K562 (cell line): ENCODE data around the gene EFCAB10. TPM values are rescaled to one million over a fixed set of nuclear protein-coding genes. Genes with fewer than 3 reads are reported as not detected.

ENCODE experiments used
- C11orf30 ChIP-seq: fragments of 450-650 bp; IDR thresholded peaks from 2 replicates; pipeline ENCODE4 v1.6.1; 2016; ENCODE audit warnings: low read depth, mild to moderate bottlenecking
- CBFA2T3 ChIP-seq: fragments of 450-650 bp; IDR thresholded peaks from 2 replicates; pipeline ENCODE4 v1.6.1; 2017
- E2F4 ChIP-seq: sonication (generic); formaldehyde crosslinking; IDR thresholded peaks from 2 replicates; pipeline ENCODE4 v1.8.0; 2022; ENCODE audit warnings: mild to moderate bottlenecking, low read depth, missing genetic modification reagents
- FOXA3 ChIP-seq, 2 experiments: fragments of 450-650 bp in 1 of 2; sonication (generic) in 1 of 2; formaldehyde crosslinking; IDR thresholded peaks in 1 of 2; conservative IDR thresholded peaks in 1 of 2; 2 replicates each; pipeline versions ENCODE4 v1.4.0 to v1.8.0; 2020 to 2022; ENCODE audit warnings: mild to moderate bottlenecking in 2 of 2, missing genetic modification reagents in 1 of 2
- FOXK1 ChIP-seq: sonication (generic); formaldehyde crosslinking; IDR thresholded peaks from 2 replicates; pipeline ENCODE4 v1.8.0; 2022; ENCODE audit warnings: missing genetic modification reagents, mild to moderate bottlenecking, borderline replicate concordance
- FOXM1 ChIP-seq, 2 experiments: fragments of 450-650 bp in 1 of 2; sonication (generic) in 1 of 2; formaldehyde crosslinking in 1 of 2; IDR thresholded peaks; 2 replicates each; pipeline versions ENCODE4 v1.6.1 to v1.9.0; 2017 to 2022; ENCODE audit warnings: low read depth in 2 of 2, mild to moderate bottlenecking in 2 of 2, missing genetic modification reagents in 1 of 2, moderate library complexity in 1 of 2
- GATA2 ChIP-seq: sonication (generic); formaldehyde crosslinking; IDR thresholded peaks from 2 replicates; pipeline ENCODE4 v1.4.0; 2020; ENCODE audit warnings: mild to moderate bottlenecking, missing genetic modification reagents
- HDAC2 ChIP-seq: fragments of 450-650 bp; IDR thresholded peaks from 2 replicates; pipeline ENCODE4 v1.6.1; 2016; ENCODE audit warnings: mild to moderate bottlenecking
- HNRNPK ChIP-seq: fragments of 200-400 bp; formaldehyde crosslinking; IDR thresholded peaks from one replicate; pipeline ENCODE4 v1.6.1; 2018; ENCODE audit warnings: mild to moderate bottlenecking, low read depth, low read length; ENCODE audit not compliant: poor library complexity, severe bottlenecking
- MAFK ChIP-seq: IDR thresholded peaks from 2 replicates; pipeline ENCODE4 v1.6.1; 2011; ENCODE audit warnings: low read length, improper control_type of control experiment
- MNT ChIP-seq, 2 experiments: fragments of 450-650 bp; conservative IDR thresholded peaks; 2 replicates each; pipeline ENCODE4 v1.6.1; 2017; ENCODE audit warnings: mild to moderate bottlenecking in 2 of 2, moderate library complexity in 2 of 2
- NFE2 ChIP-seq: IDR thresholded peaks from 2 replicates; pipeline ENCODE4 v1.6.1; 2014; ENCODE audit warnings: antibody characterized with exemption, low read depth
- PTRF ChIP-seq: fragments of 450-650 bp; IDR thresholded peaks from 2 replicates; pipeline ENCODE4 v1.6.1; 2016; ENCODE audit warnings: mild to moderate bottlenecking, missing genetic modification characterization, missing compliant biosample characterization
- PTTG1 ChIP-seq: fragments of 450-650 bp; IDR thresholded peaks from 2 replicates; pipeline ENCODE4 v1.6.1; 2016; ENCODE audit warnings: low read depth, mild to moderate bottlenecking, missing genetic modification characterization, missing compliant biosample characterization
- RBM14 ChIP-seq: fragments of 200-400 bp; formaldehyde crosslinking; IDR thresholded peaks from 2 replicates; pipeline ENCODE4 v1.6.1; 2018; ENCODE audit warnings: low read depth, mild to moderate bottlenecking, low read length, moderate library complexity, borderline replicate concordance; ENCODE audit not compliant: insufficient read depth
- RBM25 ChIP-seq: fragments of 200-400 bp; formaldehyde crosslinking; IDR thresholded peaks from 2 replicates; pipeline ENCODE4 v1.6.1; 2018; ENCODE audit warnings: low read length, low read depth, moderate library complexity; ENCODE audit not compliant: severe bottlenecking
- RFX5 ChIP-seq: IDR thresholded peaks from 2 replicates; pipeline ENCODE4 v1.6.1; 2011; ENCODE audit warnings: low read depth, mild to moderate bottlenecking, improper control_type of control experiment, low read length
- RHOXF2B ChIP-seq: fragments of 250-450 bp; sonication (Bioruptor Pico); conservative IDR thresholded peaks from 2 replicates; pipeline ENCODE4 v1.5.1; 2021
- SRSF3 ChIP-seq: fragments of 200-400 bp; formaldehyde crosslinking; IDR thresholded peaks from 2 replicates; pipeline ENCODE4 v1.6.1; 2016; ENCODE audit warnings: mild to moderate bottlenecking, low read length, moderate library complexity; ENCODE audit not compliant: insufficient read depth
- STAT5B ChIP-seq: fragments of 250-450 bp; sonication (Bioruptor Pico); IDR thresholded peaks from 2 replicates; pipeline ENCODE4 v1.8.0; 2021; ENCODE audit warnings: mild to moderate bottlenecking, inconsistent platforms
- TSC22D4 ChIP-seq: fragments of 450-650 bp; IDR thresholded peaks from 2 replicates; pipeline ENCODE4 v1.6.1; 2016; ENCODE audit warnings: missing genetic modification characterization, missing biosample characterization, control low read depth
- ZFP36 ChIP-seq: fragments of 150-350 bp; IDR thresholded peaks from 2 replicates; pipeline ENCODE4 v1.6.1; 2018; ENCODE audit warnings: low read length, low read depth; ENCODE audit not compliant: partially characterized antibody
- ZNF165 ChIP-seq: fragments of 250-450 bp; sonication (Bioruptor Pico); IDR thresholded peaks from 2 replicates; pipeline ENCODE4 v1.4.0; 2020; ENCODE audit warnings: borderline replicate concordance
- ZNF224 ChIP-seq: sonication (generic); formaldehyde crosslinking; IDR thresholded peaks from 2 replicates; pipeline ENCODE4 v1.8.0; 2022; ENCODE audit warnings: mild to moderate bottlenecking, missing genetic modification reagents
- ZNF24 ChIP-seq: fragments of 450-650 bp; IDR thresholded peaks from 2 replicates; pipeline ENCODE4 v1.6.1; 2016
- ZNF253 ChIP-seq: fragments of 250-450 bp; sonication (Bioruptor Pico); conservative IDR thresholded peaks from 2 replicates; pipeline ENCODE4 v1.6.1; 2021; ENCODE audit warnings: mild to moderate bottlenecking
- ZNF316 ChIP-seq: fragments of 450-650 bp; IDR thresholded peaks from 2 replicates; pipeline ENCODE4 v1.6.1; 2016
- ZNF586 ChIP-seq: fragments of 450-650 bp; formaldehyde crosslinking; conservative IDR thresholded peaks from 2 replicates; pipeline ENCODE4 v1.4.0; 2020; ENCODE audit warnings: mild to moderate bottlenecking, moderate library complexity
- polyA plus RNA-seq, 8 experiments: library from polyadenylated mRNA; depleted of rRNA in 4 of 8; stranded (reverse) in 5 of 8; unstranded in 3 of 8; fragments of >200 nt; fragmentation: Nextera tagmentation in 2 of 8; fragmentation: Illumina TruSeq in 1 of 8; extraction: Ambion mirVana in 2 of 8; extraction: Trizol in 1 of 8; gene quantifications; 2 replicates each; pipeline versions ENCODE4 v1.2.1 to v1.2.3, GENCODE V29; 2011 to 2014; ENCODE audit warnings: inconsistent platforms in 1 of 8, missing spikeins in 1 of 8
- total RNA-seq, 7 experiments: library from RNA; depleted of rRNA in 6 of 7; stranded (reverse); fragments of >200 nt in 6 of 7; fragmentation: Illumina TruSeq in 2 of 7; extraction: Trizol in 2 of 7; gene quantifications; 2 replicates each; pipeline versions ENCODE4 v1.2.1 to v1.2.3, GENCODE V29; 2011 to 2021; ENCODE audit warnings: low replicate concordance in 1 of 7

Gene EFCAB10
- total and polyA plus RNA-seq, 9 of the 15 experiments (the other 6 are each of a cell fraction or from before 2014, with no cell fraction given), result 5.0 to 21.4 (median 16.8) TPM

GRCh38 chr7:105611856-105612775 lies 30.8 kb upstream of the EFCAB10 start (continued):
- TF ChIP-seq GATA2 (CRISPR knock-in tag) (no peak), MNT (conservative IDR thresholded peaks at IDR 0.05) (no peak), FOXM1 (IDR thresholded peaks at IDR 0.05; ENCODE audit: low read depth) (peak; percentile 60; the same call in 1 of the 2 replicates), FOXM1 (CRISPR knock-in tag; IDR thresholded peaks at IDR 0.05; ENCODE audit: low read depth) (no peak), C11orf30 (peak; percentile 99), RBM14 (no peak), ZFP36 (peak; percentile 81), NFE2 (peak; percentile 79), RBM25 (peak; percentile 79), ZNF316 (peak; percentile 100), PTTG1 (tag) (no peak), RHOXF2B (CRISPR knock-in tag) (no peak), HDAC2 (0 out of 2 replicates have a peak, but pooled peaks have one; percentile 15), FOXK1 (CRISPR knock-in tag) (no peak), TSC22D4 (tag) (no peak), PTRF (no peak), ZNF24 (no peak), ZNF253 (CRISPR knock-in tag) (no peak), CBFA2T3 (no peak), SRSF3 (no peak), E2F4 (CRISPR knock-in tag) (no peak), ZNF586 (CRISPR knock-in tag) (no peak), MAFK (peak; percentile 99), STAT5B (no peak), FOXA3 (CRISPR knock-in tag; conservative IDR thresholded peaks at IDR 0.05 in 1 of 2, IDR thresholded peaks at IDR 0.05 in 1 of 2) (no peak), ZNF165 (CRISPR knock-in tag) (no peak), RFX5 (no peak), ZNF224 (CRISPR knock-in tag) (no peak), HNRNPK (no peak)
